NB4 (cell line): ENCODE data around the gene FMN1.
"Not testable (repeated sequence)": the region's sequence is repeated elsewhere in the genome, so short reads cannot be mapped to it uniquely, and the experiment has no call there.

Experiments
- DNase-seq: peaks from one replicate; pipeline ENCODE4 v3.0.0; 2010; ENCODE audit warnings: low read depth
- H3K4me3 ChIP-seq: one replicate; pipeline ENCODE4 v1.5.1; 2011; ENCODE audit warnings: mild to moderate bottlenecking, low read depth, low read length, moderate library complexity
- MYC ChIP-seq: IDR thresholded peaks from 2 replicates; pipeline ENCODE4 v1.6.1; 2011; ENCODE audit warnings: low read depth, low read length
- POLR2A ChIP-seq: IDR thresholded peaks from 2 replicates; pipeline ENCODE4 v1.6.1; 2011; ENCODE audit warnings: mild to moderate bottlenecking; ENCODE audit not compliant: insufficient read length; ENCODE audit errors: extremely low read depth
- TF ChIP-seq, protein P1 (sequence below): IDR thresholded peaks from 2 replicates; pipeline ENCODE4 v1.6.1; 2011; ENCODE audit warnings: low read depth, low read length
- TF ChIP-seq, protein P2 (sequence below): IDR thresholded peaks from one replicate; pipeline ENCODE4 v1.5.1; 2012; ENCODE audit warnings: low read depth, low read length

The FMN1 gene

DNA sequence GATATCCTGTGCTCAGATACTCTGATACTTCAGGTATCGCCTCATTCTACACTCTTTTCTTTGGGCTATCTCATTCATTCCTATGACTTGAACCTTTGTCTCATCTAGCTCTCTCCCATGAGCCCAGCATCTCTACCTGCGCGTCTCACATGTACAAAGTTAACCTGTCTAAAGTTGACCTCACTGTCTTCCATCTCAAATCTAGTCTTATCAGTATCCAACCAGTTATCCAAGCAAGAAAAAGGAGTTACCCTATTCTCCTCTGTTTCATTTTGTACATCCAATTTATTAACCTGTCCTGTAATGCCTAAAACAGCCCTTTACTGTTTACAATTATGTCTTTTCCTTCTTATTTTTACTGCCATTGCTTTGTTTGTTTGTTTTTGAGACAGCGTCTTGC lies 342.5 kb downstream of the FMN1 start:
- DNase-seq: no peak
- H3K4me3 ChIP-seq: no peak overlapping the region
- TF ChIP-seq, protein P1, sequence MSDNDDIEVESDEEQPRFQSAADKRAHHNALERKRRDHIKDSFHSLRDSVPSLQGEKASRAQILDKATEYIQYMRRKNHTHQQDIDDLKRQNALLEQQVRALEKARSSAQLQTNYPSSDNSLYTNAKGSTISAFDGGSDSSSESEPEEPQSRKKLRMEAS: no peak
- TF ChIP-seq MYC (no peak), POLR2A (no peak)
- TF ChIP-seq, protein P2, sequence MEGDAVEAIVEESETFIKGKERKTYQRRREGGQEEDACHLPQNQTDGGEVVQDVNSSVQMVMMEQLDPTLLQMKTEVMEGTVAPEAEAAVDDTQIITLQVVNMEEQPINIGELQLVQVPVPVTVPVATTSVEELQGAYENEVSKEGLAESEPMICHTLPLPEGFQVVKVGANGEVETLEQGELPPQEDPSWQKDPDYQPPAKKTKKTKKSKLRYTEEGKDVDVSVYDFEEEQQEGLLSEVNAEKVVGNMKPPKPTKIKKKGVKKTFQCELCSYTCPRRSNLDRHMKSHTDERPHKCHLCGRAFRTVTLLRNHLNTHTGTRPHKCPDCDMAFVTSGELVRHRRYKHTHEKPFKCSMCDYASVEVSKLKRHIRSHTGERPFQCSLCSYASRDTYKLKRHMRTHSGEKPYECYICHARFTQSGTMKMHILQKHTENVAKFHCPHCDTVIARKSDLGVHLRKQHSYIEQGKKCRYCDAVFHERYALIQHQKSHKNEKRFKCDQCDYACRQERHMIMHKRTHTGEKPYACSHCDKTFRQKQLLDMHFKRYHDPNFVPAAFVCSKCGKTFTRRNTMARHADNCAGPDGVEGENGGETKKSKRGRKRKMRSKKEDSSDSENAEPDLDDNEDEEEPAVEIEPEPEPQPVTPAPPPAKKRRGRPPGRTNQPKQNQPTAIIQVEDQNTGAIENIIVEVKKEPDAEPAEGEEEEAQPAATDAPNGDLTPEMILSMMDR: no peak

DNA sequence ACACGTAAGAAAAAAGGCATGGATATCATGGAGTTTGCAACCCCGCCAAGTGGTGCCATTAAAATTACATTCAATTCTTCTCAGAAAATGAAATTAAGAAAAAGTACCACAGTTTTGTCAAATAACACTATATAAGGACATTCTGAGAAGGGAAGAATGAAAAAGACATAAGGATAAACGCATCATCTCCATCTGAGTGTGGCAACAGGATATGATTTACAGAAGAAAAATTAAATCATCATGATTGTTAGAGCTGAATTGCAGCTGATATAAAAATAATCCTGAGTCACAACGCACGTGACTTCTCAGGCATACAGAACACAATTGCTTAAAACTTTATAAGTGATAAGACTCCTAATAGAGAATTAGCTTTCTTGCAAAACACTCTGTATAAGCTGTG lies 342.9 kb downstream of the FMN1 start:
- TF ChIP-seq POLR2A (no peak), MYC (no peak)
- TF ChIP-seq, protein P1: no peak
- TF ChIP-seq, protein P2: no peak
- DNase-seq: no peak
- H3K4me3 ChIP-seq: no peak overlapping the region

DNA sequence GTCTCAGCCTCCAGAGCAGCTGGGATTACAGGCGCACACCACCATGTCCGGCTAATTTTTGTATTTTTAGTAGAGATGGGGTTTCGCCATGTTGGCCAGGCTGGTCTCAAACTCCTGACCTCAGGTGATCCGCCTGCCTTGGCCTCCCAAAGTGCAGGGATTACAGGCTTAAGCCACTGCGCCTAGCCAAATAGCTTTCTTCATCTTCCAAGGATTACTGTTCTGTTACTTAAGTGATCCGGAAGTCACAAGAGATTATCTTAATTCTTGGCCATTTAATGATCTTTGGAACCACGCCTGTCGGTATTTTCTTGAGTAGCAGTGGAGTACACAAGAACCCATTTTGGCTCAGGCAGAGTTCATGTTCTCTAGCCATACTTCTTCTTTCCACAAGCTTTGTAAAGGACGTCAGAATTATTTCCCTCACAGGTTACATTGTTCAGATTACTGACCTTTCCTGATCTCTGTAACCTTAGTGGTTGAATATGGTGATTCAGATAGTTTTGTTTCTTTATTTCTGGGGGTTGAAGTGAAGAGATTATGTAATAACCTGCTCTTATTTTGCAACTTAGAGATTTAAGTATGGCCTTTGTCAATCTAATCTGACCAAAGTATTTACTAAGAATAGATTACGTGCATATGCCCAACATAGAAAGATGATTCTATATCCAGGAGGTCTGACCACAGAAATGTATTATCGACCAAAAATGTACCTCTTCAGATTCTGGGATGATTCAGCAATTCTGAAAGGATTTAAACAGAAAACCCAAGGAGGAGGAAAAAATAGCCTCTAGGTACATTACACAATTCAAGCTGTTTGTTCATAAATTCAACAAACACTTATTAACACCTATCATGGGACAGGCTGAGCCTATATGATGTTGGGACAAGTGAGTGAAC lies 344.5 kb downstream of the FMN1 start:
- DNase-seq: peak; percentile 36
- TF ChIP-seq POLR2A (no peak), MYC (no peak)
- TF ChIP-seq, protein P1: no peak
- TF ChIP-seq, protein P2: no peak
- H3K4me3 ChIP-seq: no peak overlapping the region

DNA sequence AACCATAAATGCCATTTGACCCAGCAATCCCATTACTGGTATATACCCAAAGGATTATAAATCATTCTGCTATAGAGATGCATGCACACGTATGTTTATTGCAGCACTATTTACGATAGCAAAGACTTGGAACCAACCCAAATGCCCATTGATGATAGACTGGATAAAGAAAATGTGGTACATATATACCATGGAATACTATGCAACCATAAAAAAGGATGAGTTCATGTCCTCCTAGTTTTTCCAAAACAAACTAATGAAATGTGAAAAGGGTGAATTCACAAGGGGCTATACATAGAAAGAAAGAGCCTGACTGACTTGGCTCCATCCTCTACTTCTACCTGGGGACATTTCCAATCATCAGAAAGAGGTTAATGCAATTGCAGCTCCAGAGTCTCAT lies 347.8 kb downstream of the FMN1 start:
- not testable (repeated sequence) for H3K4me3 ChIP-seq, DNase-seq

DNA sequence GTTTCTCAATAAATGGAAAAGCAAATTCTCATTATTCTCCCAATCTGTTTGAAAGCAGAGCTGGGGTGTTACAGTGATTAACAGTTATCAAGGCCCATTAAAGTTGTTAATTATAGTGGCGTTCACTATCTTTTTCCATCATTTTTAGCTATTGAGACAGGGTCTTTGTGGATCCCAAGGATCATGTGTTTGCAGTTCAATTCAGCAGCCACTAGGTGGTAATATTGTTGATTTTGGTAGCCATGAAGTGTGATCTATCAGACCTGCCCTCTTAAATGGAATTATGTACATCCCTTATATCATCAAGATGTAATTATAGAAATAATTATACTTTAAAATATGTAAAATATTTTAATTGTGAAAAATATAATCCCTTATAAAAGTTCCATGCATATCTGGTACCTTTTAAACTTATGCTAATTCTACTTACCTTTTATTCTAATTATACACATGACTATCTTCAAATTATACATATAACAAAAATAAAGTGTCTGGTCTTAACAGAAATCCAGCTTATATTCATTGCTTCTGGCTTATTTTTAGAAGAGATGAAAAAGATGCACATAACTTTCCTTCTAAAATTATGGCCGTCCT lies 350.3 kb downstream of the FMN1 start:
- DNase-seq: peak; percentile 30

DNA sequence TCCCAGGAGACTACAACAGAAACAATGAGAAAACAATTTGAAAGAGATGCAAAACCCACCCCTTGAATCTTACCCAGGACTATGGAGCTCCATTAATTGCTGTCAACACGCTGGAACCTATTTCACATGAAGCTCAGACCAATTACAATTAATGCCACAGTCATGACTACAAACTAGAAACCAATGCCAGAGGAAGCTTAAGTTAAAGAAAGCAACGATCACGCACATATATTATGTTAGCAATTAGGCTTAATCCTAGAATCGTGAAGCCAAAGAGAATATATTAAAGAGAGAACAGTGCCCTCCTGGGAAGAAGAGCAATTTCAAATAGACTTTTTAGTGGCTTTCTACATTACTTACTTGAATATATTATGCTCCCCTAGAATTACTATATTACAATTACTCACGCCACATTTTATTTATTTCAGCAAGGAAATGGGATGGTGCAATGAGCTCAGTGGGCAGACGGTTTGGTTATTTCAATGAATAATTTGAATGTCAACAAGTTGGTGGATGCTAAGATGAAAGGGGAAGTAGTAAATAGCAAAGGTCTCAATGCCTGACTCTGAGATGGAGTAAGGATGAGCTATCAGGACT lies 351.2 kb downstream of the FMN1 start:
- no peak overlapping the region for H3K4me3 ChIP-seq
- TF ChIP-seq, protein P2: no peak
- TF ChIP-seq MYC: no peak
- TF ChIP-seq, protein P1: no peak
- no peak for TF ChIP-seq POLR2A
- peak; percentile 11 for DNase-seq

More for the DNA sequence above, 350.3 kb downstream of the FMN1 start:
- no peak for TF ChIP-seq MYC
- TF ChIP-seq, protein P2: peak; percentile 51
- TF ChIP-seq, protein P1: peak; percentile 46; the same call in 1 of the 2 replicates
- no peak overlapping the region for H3K4me3 ChIP-seq
